SIG-M5 treated with dmso at 0.1 percent for 504 hours (cell line): ENCODE data around the gene FBXW2.

ENCODE experiments used
- DNase-seq: peaks from one replicate; lab custom pipeline; 2025; ENCODE audit not compliant: unreplicated experiment; lab: John Stamatoyannopoulos, UW

FBXW2 gene

DNA sequence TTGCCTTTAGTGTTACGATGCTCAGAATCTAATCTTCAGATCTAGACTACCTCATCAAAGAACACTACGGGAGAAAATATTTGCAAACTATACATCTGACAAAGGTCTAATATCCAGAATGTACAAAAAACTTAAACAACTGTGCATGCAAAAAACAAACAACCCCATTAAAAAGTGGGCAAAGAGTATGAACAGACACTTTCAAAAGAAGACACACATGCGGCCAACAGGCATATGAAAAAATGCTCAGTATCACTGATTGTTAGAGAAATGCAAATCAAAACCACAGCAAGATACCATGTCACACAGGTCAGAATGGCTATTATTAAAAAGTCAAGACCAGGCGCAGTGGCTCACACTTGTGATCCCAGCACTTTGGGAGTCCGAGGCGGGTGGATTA lies 47.9 kb downstream of the FBXW2 start:
- DNase-seq: no peak

DNA sequence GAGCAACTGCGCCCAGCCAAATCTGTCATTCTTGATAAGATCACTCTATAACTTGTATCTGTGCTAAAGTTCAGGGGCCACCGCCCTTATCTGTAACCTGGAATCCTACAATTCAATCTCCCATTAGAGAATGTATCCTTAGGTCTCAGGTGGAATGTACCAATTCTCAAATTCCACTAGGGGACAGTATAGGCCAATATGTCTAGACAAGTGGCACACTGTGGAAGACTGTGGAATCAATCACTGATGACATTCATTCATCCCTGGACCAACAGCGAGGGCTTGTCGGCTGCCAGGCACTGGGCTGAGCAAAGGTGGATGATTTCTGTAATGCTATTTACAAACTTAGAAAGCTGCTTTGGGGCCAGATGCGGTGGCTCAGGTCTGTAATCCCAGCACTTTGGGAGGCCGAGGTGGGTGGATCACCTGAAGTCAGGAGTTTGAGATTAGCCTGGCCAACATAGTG lies 50.2 kb downstream of the FBXW2 start:
- DNase-seq: peak; percentile 55

DNA sequence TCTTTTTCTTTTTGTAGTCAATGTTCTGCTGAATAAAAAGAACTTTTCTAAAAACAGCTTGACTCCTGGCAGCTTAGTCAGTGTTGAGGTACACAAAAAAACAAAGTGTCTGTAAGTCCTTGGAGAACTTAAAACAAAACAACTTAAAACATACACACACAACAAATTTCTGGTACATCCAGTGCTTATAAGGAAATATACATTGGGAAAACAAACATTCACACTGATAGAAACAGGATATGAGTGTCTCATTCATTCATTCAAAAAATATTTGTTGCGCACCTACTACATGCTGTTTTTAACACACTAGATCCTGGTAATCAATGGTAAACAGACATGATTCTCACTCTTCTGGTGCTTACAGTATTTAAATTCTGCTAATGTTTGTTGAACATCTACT lies 51.5 kb downstream of the FBXW2 start:
- no peak for DNase-seq

DNA sequence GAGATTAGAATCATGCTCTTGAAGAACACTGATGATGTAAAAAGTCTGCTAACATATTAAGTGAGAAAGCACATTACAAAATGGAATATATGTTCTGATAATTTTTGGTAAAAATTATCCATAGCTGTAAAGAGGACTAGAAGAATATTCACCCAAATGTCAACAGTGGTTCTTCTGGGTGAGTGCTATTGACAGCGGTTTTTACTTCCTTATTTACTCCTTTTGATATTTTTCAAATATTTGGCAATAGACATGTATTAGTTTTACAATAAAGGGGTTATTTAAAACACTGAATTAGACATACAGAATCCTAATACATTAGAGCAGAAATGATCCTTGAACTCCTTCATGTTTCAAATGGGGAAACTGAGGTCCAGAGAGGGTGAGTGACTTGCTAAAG lies 52.0 kb downstream of the FBXW2 start:
- DNase-seq: peak; percentile 37

DNA sequence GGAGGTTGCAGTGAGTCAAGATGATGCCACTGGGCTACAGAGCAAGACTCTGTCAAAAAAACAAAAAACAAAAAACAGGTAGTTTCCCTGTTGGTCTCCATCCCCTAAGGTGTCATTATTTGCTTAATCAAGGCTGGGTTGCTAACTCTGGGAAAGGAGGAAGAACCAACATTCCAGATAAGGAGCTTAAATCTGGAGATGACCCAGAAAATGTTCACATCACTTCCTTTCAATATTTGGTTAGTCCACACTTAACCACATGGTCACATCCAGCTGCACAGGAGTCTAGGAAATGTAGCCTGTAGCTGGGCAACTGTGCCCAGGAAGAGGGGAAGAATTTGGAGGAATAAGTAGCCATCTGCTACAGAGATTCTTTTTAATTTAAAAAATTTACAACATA lies 53.1 kb downstream of the FBXW2 start:
- no peak for DNase-seq

DNA sequence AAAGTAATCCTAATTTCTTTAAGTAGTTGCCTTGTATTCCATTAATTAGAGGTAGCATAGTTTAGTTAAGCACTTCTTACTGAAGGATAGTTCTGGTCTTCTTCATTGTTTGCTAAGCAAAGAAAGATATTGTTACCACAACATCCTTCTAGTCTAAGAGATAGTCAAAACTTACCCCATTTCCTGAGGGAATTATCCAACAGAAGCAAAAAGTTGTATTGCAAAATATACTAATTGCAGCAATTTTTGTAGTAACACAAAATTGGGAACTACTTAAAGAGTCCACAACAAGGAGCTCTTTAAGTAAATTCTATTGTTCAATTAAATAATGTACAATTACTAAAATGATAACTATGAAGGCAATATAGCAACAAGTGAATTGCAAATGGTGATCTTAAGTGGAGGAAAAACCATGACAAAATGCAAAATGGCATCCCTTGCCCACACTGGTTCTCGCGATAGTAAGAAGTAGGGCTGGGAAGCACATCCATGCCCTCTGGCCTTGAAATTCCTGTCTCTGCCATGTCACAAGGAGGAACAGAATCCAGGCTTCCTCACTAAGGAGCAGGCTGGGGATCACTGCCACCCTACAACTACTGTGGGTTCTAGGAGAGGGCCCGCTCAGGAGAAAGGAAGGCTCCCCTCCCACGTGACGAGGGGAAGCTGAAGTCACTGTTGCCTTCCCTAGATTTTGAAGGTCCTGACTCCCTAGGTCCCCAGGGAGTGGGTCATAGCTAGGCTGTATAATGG lies 55.6 kb downstream of the FBXW2 start:
- DNase-seq: peak; percentile 52

DNA sequence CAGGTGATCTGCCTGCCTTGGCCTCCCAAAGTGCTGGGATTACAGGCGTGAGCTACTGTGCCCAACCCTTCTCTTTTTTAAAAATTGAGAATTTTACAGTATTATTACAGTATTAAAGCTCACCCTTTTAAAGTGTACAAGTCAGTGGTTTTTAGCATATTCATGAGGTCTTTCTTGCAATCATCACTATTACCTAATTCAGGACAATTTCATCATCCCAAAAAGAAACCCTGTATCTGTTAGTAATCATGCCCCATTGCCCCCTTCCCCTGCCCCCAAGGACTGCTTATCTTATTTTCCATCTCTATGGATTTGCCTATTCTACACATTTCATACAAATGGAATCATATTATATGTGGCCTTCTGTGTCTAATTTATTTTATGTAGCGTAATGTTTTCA lies 56.3 kb downstream of the FBXW2 start:
- peak; percentile 63 for DNase-seq

DNA sequence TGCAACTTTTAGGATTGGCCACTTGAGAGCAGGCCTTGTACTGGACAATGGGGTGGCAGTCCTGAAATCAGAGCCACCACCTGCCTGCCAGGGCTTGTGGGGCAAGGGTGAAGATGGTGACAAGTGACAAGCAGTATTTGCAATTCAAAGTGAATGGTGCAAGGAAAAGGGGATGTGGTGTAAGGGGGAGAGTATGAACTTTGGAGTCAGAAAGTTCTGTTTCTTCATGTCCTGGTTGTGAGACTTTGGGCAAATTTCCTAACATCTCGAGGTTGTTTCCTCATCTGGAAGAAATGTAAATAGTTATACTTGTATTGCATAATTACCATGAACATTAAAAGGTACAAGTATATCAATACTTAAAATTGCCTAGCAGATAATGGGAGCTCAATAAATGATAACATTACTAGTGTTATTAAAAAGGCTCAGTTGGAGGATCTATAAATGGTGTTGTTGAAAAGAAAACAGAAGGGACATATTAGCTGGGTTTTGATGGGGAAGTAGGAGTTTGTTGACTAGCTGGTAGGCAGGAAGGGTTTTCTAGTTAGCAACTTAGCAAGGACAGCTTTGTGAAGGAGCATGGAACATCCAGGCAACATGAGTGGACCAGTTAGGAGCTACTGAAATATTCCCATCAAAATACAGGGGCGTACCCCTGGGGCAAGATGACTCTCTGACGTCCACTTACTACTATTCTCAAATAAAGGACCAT lies 57.6 kb downstream of the FBXW2 start:
- DNase-seq: peak; percentile 98

DNA sequence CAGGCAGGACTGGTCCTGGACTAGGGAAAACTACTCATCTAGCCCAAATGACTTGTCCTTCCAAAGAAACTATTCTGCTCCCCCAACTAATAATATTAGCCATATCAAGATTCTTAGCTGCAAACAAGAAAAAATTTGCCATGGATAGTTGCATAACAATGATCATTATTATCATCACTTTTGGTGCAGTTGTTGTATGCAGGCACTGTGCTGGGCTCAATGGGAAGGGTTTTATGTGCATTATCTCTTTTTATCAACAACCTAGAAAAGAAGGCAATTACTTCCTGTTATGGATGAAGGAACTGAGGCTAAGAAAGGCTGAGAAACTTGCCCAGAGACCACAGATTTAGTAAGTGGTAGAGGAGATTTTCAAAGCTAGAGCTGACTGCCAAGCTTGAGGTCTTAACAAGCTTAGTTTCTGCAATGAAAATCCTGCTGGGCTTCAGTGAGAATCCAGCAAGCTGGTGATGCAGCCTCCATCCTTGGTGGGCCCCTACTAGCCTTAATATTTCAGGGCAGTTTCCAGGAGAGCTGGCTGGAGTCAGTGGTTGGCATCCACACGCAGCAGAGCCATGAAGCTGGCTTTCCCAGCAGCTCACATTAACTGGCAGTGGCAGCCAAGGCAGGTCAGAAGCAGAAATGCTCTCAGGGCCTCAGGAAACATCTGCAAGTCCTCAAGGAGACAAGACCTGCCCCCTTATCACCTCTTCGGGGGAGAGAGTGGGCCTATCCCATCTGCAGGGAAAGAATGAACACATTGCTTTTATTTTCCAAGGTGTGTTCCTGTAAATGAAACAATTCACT lies 58.4 kb downstream of the FBXW2 start:
- peak; percentile 69 for DNase-seq

DNA sequence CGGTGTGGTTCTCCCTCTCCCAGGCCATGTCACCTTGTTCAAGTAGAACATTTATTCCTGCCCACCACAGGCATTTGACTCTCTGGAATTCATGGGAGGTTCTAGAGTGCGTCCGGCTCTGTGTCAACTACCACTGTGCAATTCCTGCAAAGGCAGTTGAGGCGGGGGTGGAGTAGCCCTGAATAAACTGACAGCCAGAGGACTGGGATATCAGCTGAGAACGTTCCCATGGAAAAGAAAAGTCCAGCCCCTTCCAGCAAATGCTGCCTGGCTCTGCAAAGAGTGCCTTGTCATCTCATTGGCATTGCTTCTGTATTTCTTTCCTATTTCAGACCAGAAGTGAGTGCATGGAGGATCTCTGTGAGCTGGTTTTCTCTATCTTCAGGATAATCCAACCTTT lies 60.0 kb downstream of the FBXW2 start:
- DNase-seq: no peak

DNA sequence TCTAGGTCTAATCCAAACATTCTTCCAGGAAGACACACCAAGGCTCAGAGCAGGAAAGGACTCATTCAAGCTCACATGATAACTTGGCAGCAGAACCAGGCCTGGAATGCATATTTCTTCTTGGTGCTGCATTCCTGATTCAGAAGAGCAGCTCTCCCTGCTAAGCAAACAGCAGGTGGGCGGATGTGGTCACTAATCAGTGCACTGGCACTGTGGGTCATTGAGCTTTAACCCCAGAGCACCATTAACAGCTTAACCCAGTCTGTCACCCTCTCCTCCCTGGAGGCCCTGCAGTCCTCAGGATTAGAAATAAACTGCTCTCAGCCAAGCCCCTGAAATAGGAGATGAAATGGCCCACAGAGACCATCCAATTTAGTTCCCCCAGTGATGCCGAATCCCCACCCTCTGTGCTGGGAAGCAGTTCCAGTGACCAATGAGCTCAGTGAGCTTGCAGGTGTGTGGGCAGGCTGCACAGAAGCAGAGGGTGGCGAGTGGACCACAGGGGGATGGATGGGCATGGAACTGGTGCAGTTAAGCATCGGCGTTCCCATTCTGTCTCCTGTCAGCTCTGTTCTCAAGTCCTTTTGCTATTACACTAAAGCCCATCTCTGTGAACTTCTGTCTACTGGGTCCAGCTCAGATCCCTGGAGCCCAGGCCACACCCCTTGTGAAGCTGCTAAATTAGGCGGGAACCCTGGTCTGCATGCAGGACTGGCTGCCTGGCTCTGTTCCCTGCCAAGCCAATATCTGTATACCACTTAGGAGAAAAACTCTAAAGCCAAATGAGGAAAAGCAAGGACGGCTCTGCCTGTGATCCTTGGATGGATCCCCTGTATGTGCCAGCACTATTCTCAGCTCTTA lies 62.3 kb downstream of the FBXW2 start:
- no peak for DNase-seq

DNA sequence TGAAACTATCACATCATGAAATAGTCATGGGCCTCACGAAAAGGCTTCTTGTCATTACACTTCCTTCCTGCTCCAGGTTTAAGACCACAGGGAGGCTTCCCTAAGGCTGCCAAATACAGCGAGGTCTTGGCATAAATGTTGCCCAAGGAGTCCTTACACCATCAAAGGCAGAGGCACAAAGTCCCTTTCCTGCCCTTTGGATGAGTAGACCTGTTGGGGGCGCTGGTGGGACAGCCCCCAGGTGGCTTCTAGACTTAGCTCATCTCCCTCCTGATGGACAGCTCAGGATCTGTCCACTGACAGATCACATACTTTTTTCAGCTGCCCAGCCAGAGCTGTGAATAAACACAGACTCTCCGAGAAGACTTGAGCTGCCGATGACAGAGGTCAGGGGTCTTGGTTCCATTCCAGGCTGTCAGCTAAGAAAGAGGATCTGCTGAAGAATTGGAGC lies 63.4 kb downstream of the FBXW2 start:
- DNase-seq: peak; percentile 85

DNA sequence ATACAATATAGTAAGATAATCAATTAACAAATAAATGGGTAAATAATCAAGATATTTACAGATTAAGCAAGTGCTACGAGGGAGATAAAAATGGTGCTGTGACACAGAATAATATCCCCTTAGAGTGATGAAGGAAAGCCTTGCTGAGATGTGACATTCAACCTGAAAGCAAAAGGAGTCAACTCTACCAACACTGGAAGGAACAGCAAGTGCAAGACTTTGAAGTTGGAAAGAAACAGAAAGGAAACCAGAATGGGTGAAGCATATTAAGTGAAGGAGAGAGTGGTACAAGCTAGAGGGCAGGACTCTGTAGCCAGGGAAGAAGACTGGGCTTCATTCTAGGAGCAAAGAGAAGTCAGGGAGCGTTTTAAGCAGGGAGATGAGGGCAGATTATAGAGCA lies 66.7 kb downstream of the FBXW2 start:
- DNase-seq: no peak

DNA sequence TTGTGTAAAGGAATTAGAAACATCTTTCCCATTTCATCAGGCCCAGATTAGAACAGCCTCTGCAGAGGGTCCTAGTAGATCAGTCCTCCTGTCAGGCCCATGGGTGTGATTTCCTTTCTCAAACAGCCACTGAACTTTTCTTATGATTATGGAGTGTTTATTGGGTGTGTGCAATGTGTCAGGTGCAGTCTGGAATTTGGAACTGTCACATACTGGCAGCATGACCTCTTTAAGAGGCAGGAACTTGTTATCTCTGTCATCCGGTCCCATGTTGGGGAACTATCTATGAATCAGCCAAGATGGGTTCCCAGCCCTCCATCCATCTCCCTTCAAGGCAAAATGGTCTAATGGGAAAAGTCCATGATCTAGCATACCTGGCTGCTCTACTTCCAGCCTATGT lies 67.3 kb downstream of the FBXW2 start:
- DNase-seq: no peak

DNA sequence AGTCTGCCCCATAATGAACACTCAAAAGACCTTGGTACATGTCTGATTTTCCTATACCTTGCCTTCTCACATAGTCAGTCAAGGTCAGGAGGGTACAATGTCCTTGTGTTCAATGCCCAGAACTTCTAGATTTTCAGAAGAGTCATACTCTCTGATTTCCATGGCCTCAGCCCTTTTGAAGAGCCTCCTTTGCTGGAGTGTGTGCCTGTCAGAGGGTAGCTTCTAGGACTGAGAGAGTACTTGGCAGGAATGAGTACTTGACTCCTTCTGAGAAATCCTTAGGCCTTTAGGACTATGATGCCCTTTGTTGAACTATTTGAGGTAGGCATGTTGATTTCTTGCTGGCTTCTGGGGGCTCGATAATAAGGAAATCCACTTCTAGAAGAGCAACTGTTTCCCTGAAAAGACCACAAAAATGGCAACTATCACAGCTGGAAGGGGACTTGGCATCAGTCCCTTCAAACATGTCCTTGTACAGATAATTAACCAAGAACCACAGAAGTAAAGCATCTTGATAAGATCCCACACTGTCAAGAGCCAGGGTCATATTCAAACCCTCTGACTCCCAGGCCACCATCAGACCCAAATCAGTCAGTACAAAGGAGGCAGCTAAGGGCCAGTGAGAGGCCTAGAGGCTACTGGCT lies 68.3 kb downstream of the FBXW2 start:
- no peak for DNase-seq

DNA sequence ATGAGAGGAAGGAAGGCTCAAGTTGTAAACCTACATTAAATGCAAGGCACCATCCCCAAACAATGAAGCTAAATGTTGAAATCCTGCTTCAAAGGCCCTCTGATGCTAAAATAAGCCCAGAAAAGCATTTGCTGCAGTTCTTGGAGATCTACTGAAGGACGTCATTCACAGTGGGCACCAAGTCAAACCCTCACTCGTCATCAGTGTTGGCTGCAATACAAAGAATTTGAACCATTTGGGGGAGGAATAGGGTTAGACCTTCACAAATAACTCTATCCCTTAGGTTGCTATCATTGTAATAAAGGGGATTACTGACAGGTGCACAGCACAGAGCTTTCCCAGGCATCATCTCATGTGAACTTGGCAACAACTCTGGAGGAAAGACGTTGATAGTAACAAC lies 69.7 kb downstream of the FBXW2 start:
- DNase-seq: no peak

DNA sequence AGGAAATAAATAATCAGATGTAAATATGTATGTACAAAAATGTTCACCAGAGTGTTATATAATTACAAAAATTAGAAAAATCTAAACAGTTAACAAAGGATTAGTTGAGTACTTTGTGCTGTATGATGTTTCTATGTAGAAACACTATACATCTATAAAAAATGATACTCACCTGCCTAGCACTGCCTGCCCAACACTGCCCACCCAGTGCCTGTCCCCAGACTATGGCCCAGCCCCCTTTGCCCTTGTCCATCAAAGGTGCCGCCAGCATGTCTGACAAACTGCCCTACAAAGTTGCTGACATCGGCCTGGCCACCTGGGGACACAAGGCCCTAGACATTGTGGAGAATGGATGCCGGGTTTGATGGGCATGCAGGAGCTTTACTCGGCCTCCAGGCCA lies 72.8 kb downstream of the FBXW2 start:
- DNase-seq: no peak

DNA sequence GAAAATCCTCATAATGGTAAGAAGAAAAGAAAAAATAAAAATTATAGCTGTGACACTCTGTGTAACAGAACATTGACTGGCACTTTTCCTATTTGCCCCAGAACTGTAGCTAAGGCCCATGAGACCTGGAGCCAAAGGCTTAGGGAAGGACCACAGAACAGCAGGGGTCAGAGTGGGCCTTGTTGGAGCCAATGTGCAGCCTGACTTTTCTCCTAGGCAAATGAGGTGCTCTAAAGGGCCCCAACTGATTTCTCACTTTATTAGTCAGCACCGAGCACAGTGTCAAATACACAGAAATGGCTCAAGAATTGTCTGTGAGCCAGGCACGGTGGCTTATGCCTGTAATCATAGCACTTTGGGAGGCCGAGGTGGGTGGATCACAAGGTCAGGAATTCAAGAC lies 74.9 kb downstream of the FBXW2 start:
- no peak for DNase-seq

DNA sequence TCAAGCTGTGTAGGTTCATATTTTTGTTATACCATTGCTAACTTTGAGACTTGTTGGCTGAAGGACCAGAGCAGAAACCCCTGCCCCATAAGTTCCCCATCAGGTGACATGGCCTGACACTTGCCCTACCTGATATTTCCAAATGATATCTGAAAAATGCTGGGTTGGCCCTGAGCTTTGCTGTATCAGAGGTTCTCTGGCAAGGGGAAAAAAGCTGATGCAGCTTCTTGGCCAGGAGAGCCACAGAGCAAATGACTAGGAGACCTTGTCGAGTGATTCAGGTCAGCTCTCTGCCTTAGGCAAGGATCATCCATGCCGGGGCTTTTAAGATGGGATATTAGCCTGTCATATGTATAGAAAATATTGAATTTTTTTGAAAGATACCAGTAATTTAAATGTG lies 76.0 kb downstream of the FBXW2 start:
- DNase-seq: no peak

DNA sequence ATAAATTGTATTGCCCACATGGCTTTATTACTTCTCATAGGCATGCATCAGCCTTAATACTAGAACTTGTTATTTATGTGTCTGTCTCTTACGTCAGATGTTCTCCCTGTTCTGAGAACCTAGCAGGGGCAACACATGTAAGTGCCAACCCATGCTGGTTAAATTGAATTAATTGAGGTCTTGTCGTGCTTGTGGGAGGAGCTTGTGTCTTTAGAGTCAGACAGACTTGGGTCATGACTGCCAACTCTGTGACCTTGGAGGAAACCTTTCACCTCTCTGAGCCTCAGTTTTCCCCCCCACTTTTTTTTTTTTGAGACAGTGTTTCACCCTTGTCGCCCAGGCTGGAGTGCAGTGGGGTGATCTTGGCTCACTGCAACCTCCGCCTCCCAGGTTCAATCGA lies 76.7 kb downstream of the FBXW2 start:
- no peak for DNase-seq
